DLD1 (cell line): ENCODE results near the gene LGR6.

Experiments used
- in situ Hi-C: cut with HindIII; loops from 2 replicates; pipeline ENCODE4 v1.10.0; 2017; ENCODE audit warnings: low sequenced_read_pairs

The LGR6 gene

GRCh38 chr1:202215472-202216130 lies 22.0 kb downstream of the LGR6 start:
- in situ Hi-C loops, result no loop called here

GRCh38 chr1:202216691-202217090 lies 23.1 kb downstream of the LGR6 start:
- in situ Hi-C loops, result no loop called here

GRCh38 chr1:202217516-202217915 lies 23.9 kb downstream of the LGR6 start:
- in situ Hi-C loops, result no loop called here

GRCh38 chr1:202217951-202218350 lies 24.4 kb downstream of the LGR6 start:
- in situ Hi-C loops, result no loop called here

GRCh38 chr1:202220733-202221132 lies 27.1 kb downstream of the LGR6 start:
- in situ Hi-C loops, result no loop called here

- in situ Hi-C loops, result no loop called here
Measured at GRCh38 chr1:202221911-202222909, 28.6 kb downstream of the LGR6 start.

GRCh38 chr1:202223121-202223860 lies 29.7 kb downstream of the LGR6 start:
- in situ Hi-C loops, result no loop called here

GRCh38 chr1:202224453-202224852 lies 30.9 kb downstream of the LGR6 start:
- in situ Hi-C loops, result no loop called here

GRCh38 chr1:202225131-202225530 lies 31.5 kb downstream of the LGR6 start:
- in situ Hi-C loops, result no loop called here

GRCh38 chr1:202227053-202227672 lies 33.6 kb downstream of the LGR6 start:
- in situ Hi-C loops, result no loop called here

- in situ Hi-C loops, result no loop called here
Measured at GRCh38 chr1:202227997-202228401, 34.4 kb downstream of the LGR6 start.

- in situ Hi-C loops, result no loop called here
Measured at GRCh38 chr1:202228484-202229122, 35.0 kb downstream of the LGR6 start.

- in situ Hi-C loops, result no loop called here
Measured at GRCh38 chr1:202229376-202229775, 35.8 kb downstream of the LGR6 start.

GRCh38 chr1:202230061-202230938 lies 36.7 kb downstream of the LGR6 start:
- in situ Hi-C loops, result no loop called here

GRCh38 chr1:202230939-202231645 lies 37.5 kb downstream of the LGR6 start:
- in situ Hi-C loops, result no loop called here

- in situ Hi-C loops, result no loop called here
Measured at GRCh38 chr1:202233171-202233570, 39.6 kb downstream of the LGR6 start.

GRCh38 chr1:202233804-202234203 lies 40.2 kb downstream of the LGR6 start:
- in situ Hi-C loops, result no loop called here

- in situ Hi-C loops, result no loop called here
Measured at GRCh38 chr1:202234331-202235002, 40.9 kb downstream of the LGR6 start.
